Lower leg skin (tissue), 3 donors: ENCODE measurements around the gene CENPE.

Experiments
- CTCF ChIP-seq, 3 donors: fragments of 450-650 bp; IDR thresholded peaks; one replicate each; pipeline ENCODE4 v1.5.1; 2016; ENCODE audit warnings: antibody characterized with exemption in 3 of 3, mild to moderate bottlenecking in 3 of 3, moderate library complexity in 2 of 3
- POLR2A ChIP-seq, 2 donors: fragments of 450-650 bp; IDR thresholded peaks; one replicate each; pipeline ENCODE4 v1.6.1; 2016 to 2017; ENCODE audit warnings: antibody characterized with exemption in 2 of 2, mild to moderate bottlenecking in 1 of 2, moderate library complexity in 1 of 2

GRCh38 chr4:103118166-103118565 lies 80.0 kb downstream of the CENPE start:
- TF ChIP-seq CTCF (IDR thresholded peaks at IDR 0.05) (no peak), POLR2A (IDR thresholded peaks at IDR 0.05) (no peak)
